Muscle layer of duodenum (tissue), 2 donors: ENCODE results near the gene GABBR2.

Source experiments
- H3K27ac ChIP-seq: one replicate; pipeline ENCODE4 v1.7.0; 2013; ENCODE audit warnings: mild to moderate bottlenecking, low read length
- H3K27me3 ChIP-seq: one replicate; pipeline ENCODE4 v1.7.0; 2013; ENCODE audit warnings: low read depth, mild to moderate bottlenecking, control low read depth, low read length
- H3K36me3 ChIP-seq, 2 donors: one replicate each; pipeline ENCODE4 v1.7.0; 2013; ENCODE audit warnings: low read length in 2 of 2, control low read depth in 1 of 2, mild to moderate bottlenecking in 1 of 2; ENCODE audit not compliant: insufficient read depth in 2 of 2, control insufficient read depth in 1 of 2
- H3K4me1 ChIP-seq, 2 donors: one replicate each; pipeline ENCODE4 v1.7.0; 2013; ENCODE audit warnings: low read length in 2 of 2, mild to moderate bottlenecking in 2 of 2, control low read depth in 1 of 2, moderate library complexity in 1 of 2; ENCODE audit not compliant: insufficient read depth in 2 of 2, control insufficient read depth in 1 of 2
- H3K4me3 ChIP-seq, 2 donors: one replicate each; pipeline ENCODE4 v1.7.0; 2013; ENCODE audit warnings: low read length in 2 of 2, low read depth in 1 of 2, mild to moderate bottlenecking in 1 of 2
- H3K9me3 ChIP-seq, 2 donors: one replicate each; pipeline ENCODE4 v1.7.0; 2013; ENCODE audit warnings: low read length in 2 of 2, control low read depth in 1 of 2, mild to moderate bottlenecking in 1 of 2; ENCODE audit not compliant: control insufficient read depth in 1 of 2
- donor health status: healthy.

Gene GABBR2

GRCh38 chr9:98719055-98719454 is 10.3 kb upstream of the GABBR2 start:
- Histone ChIP-seq H3K27me3 (no peaks in the 10 kb centered on the region), H3K9me3 (no peaks in the 10 kb centered on the region), H3K4me1 (no peaks in the 10 kb centered on the region), H3K36me3 (no peaks in the 10 kb centered on the region), H3K27ac (no peak overlapping the region), H3K4me3 (no peak overlapping the region)

GRCh38 chr9:98714833-98715232 is 6.1 kb upstream of the GABBR2 start:
- H3K4me1 ChIP-seq: no peaks in the 10 kb centered on the region
- H3K27me3 ChIP-seq: peaks cover 5% of the 10 kb centered on the region
- no peaks in the 10 kb centered on the region for H3K36me3 ChIP-seq
- no peak overlapping the region for H3K4me3 ChIP-seq
- no peaks in the 10 kb centered on the region for H3K9me3 ChIP-seq
- H3K27ac ChIP-seq: no peak overlapping the region

GRCh38 chr9:98712987-98713386 is 4.3 kb upstream of the GABBR2 start:
- peaks cover 14% of the 10 kb centered on the region for H3K27me3 ChIP-seq
- no peak overlapping the region for H3K4me3 ChIP-seq
- H3K9me3 ChIP-seq: no peaks in the 10 kb centered on the region
- no peaks in the 10 kb centered on the region for H3K36me3 ChIP-seq
- peaks cover 0 to 14% of the 10 kb centered on the region in 2 donors for H3K4me1 ChIP-seq
- no peak overlapping the region for H3K27ac ChIP-seq

- no peaks in the 10 kb centered on the region for H3K36me3 ChIP-seq
- H3K9me3 ChIP-seq: no peaks in the 10 kb centered on the region
- peaks cover 33% of the 10 kb centered on the region for H3K27me3 ChIP-seq
- H3K27ac ChIP-seq: no peak overlapping the region
- H3K4me3 ChIP-seq: no peak overlapping the region
- peaks cover 0 to 26% of the 10 kb centered on the region in 2 donors for H3K4me1 ChIP-seq
Measured at GRCh38 chr9:98709968-98710965, 1.5 kb upstream of the GABBR2 start.

GRCh38 chr9:98708103-98708932 is 417 bp downstream of the GABBR2 start:
- H3K4me3 ChIP-seq: peak overlapping the region in 1 of 2 donors; percentile 61
- H3K27ac ChIP-seq: no peak overlapping the region
- no peaks in the 10 kb centered on the region for H3K9me3 ChIP-seq
- no peaks in the 10 kb centered on the region for H3K36me3 ChIP-seq
- peaks cover 0 to 26% of the 10 kb centered on the region in 2 donors for H3K4me1 ChIP-seq
- H3K27me3 ChIP-seq: peaks cover 33% of the 10 kb centered on the region

GRCh38 chr9:98707166-98708102 is 1.3 kb downstream of the GABBR2 start:
- no peaks in the 10 kb centered on the region for H3K36me3 ChIP-seq
- peak overlapping the region in 1 of 2 donors; percentile 46 for H3K4me3 ChIP-seq
- no peak overlapping the region for H3K27ac ChIP-seq
- peaks cover 0 to 26% of the 10 kb centered on the region in 2 donors for H3K4me1 ChIP-seq
- no peaks in the 10 kb centered on the region for H3K9me3 ChIP-seq
- peaks cover 33% of the 10 kb centered on the region for H3K27me3 ChIP-seq

- H3K27ac ChIP-seq: no peak overlapping the region
- H3K27me3 ChIP-seq: peaks cover 33% of the 10 kb centered on the region
- peaks cover 0 to 26% of the 10 kb centered on the region in 2 donors for H3K4me1 ChIP-seq
- H3K9me3 ChIP-seq: no peaks in the 10 kb centered on the region
- H3K36me3 ChIP-seq: no peaks in the 10 kb centered on the region
- H3K4me3 ChIP-seq: no peak overlapping the region
Measured at GRCh38 chr9:98706651-98707165, 2.0 kb downstream of the GABBR2 start.

GRCh38 chr9:98702835-98703380 is 5.8 kb downstream of the GABBR2 start:
- Histone ChIP-seq H3K36me3 (no peaks in the 10 kb centered on the region), H3K4me1 (peaks cover 0 to 12% of the 10 kb centered on the region in 2 donors), H3K27ac (no peak overlapping the region), H3K9me3 (no peaks in the 10 kb centered on the region), H3K27me3 (peaks cover 18% of the 10 kb centered on the region), H3K4me3 (no peak overlapping the region)

GRCh38 chr9:98702340-98702739 is 6.4 kb downstream of the GABBR2 start:
- no peak overlapping the region for H3K27ac ChIP-seq
- H3K9me3 ChIP-seq: no peaks in the 10 kb centered on the region
- peaks cover 13% of the 10 kb centered on the region for H3K27me3 ChIP-seq
- H3K36me3 ChIP-seq: no peaks in the 10 kb centered on the region
- no peak overlapping the region for H3K4me3 ChIP-seq
- peaks cover 0 to 6% of the 10 kb centered on the region in 2 donors for H3K4me1 ChIP-seq

- no peak overlapping the region for H3K4me3 ChIP-seq
- no peak overlapping the region for H3K27ac ChIP-seq
- H3K27me3 ChIP-seq: peaks cover 7% of the 10 kb centered on the region
- no peaks in the 10 kb centered on the region for H3K4me1 ChIP-seq
- H3K36me3 ChIP-seq: no peaks in the 10 kb centered on the region
- H3K9me3 ChIP-seq: no peaks in the 10 kb centered on the region
Measured at GRCh38 chr9:98701576-98701975, 7.2 kb downstream of the GABBR2 start.
